Pons (tissue), 1 donor: ENCODE measurements around the gene SMAD7.
"Not testable (repeated sequence)": the region's sequence is repeated elsewhere in the genome, so short reads cannot be mapped to it uniquely, and the experiment has no call there.

Source experiments
- DNase-seq: peaks from one replicate; pipeline ENCODE4 v3.0.0-alpha.2; 2016; ENCODE audit warnings: low spot score

The SMAD7 gene

DNA sequence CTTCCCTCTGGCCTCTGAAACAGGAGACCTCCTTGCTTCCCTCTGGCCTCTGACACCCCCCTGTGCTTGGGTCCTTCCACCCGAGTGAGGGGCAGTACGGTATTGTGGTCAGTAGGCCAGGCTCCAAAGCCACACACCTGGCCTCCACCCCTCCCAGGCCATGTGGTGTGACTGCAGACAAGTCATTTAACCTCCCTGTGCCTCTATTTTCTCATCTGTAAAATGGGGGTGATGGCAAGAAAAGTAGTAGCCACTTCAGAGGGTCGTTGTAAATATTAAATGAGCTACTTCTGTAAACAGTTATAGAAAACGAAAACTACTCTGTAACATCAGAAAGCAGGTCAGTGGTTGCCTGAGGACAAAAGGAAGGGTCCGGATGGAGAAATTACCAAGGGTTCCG lies 74.2 kb downstream of the SMAD7 start:
- no peak for DNase-seq

DNA sequence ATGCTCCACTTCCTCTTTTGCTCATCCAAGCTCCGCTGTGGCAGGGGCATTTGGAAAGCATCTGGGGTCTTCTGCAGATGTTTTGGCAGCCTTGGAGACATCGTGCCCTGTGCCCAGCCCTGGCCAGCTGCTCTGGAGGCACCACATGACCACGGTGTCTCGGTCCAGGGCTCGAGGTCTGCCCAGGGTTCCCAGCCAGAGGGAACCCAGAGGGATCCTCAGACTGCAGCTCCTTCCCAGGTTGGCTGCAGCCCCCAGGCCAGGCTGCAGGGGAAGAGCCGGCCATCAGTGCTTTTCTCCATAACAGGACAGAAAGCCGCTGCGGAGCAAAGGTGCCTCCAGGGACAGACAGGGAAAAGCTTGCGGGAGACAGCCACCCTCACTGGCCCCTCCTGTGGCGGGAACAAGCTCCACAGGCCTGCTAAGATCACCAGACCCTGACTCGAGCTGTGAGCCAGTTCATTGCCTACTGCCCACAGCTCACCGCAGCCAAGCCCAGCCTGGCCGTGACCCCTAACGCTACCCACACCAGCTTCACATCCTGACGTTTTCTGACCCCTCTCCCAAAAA lies 74.7 kb downstream of the SMAD7 start:
- no peak for DNase-seq

DNA sequence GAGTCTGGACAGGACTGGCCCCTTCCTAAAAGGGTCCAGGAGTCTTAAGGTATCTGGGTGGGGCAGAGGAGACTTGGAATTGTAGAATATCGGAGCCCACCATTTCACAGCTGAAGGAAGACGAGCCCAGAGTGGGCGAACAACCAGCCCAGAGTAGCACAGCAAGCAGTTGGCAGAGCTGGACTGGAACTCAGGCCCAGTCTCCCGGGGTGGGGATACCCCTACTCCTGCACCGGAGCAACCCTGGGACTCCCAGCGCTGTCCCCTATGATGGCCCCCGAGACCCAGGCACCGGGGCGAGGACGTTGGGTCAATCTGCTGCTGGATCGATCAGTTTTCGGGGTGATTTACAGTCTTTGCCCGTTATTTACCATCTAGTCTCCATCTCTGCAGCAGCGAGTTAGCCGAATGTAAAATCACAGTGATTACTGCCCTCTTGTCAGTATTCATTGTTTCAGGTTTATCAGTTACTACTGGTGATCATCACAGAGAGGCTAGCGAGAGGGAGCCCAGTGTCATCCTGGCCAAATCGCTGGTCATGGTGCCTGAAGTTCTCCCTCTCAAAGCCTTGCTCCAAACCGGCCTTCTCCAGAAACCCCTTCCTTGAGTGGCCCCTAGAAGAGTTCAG lies 75.3 kb downstream of the SMAD7 start:
- no peak for DNase-seq

DNA sequence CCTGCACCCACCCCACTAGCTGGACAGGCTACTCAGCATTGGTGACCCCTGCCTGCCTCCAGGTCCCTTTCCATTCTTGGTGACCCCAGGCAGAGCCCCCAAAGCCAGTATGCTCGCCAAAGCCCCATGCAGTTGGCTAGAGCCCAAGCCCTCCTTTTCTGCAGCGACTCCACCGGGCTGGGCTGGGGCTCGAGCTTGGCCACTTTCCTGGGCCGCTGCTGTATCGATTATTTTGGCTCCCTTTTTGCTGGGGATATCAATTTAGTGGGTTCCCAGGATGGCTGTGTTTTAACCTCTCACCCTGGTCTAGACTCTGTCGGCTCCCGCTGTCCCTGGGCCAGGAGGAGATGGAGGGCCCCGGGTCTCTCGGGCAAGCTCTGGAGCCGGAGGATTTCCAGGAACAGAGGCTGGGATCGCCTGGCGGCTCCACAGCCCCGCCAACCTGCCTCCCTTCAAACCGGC lies 76.0 kb downstream of the SMAD7 start:
- DNase-seq, result no peak

DNA sequence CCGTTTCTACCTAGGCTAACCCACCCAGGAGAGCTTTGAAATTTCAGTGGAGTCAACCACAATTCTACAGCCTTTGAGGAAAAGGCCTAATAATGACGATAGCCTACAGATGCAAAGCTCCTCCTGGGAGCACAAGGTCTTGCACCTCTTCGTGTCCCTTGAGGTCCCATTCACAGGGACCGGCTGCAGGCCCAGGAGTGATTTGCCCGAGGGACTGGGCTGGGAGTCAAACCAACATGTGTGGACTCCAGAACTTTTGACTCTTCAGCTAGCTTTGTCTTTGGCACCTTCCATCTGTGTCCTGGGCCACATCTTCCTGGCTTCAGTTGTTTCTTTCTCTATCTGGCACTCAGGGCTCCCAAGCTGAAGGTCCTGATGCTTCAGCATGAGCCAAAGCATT lies 76.5 kb downstream of the SMAD7 start:
- no peak for DNase-seq

DNA sequence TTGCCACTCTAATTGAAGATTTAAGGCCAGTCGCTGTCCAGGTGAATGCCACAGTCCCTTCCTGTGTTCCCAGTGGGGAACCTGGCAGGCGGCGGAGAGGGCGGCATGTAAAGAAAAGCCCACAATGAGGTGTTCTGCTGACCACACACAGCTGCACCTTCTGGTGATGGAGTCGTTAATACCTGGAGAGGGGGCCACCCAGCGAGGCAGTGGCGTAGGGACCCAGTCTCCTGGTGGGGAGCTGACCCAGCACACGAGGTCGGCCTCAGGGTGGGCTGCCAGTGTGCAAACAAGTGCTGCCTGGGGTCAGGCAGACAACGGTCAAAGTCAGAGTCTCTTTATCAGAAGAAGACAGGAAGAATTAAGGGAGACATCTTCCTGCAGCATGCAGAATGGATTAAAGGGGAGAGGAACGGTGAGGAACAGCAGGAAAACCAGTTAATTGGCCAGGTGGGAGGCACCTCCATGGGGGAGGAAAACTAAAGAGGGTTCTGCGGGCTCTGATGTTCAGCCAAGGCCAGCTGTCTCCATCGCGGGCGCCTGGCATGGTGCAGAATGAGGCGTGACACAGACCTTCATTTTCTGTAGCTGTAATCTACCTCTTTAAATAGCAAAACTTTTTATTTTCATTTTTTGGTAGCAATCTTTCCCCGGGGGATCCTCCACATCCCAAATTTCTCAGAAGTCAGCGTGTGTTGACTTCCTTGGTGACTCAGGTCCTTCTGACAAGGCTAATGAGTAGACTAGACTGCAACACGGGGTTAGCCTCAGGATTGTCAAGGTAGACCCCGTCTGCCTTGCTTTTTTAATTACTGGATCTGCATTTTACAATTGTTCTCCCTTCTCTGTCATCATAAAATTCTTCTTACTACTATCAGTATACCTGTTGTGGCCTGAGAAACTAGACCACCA lies 78.3 kb downstream of the SMAD7 start:
- no peak for DNase-seq

DNA sequence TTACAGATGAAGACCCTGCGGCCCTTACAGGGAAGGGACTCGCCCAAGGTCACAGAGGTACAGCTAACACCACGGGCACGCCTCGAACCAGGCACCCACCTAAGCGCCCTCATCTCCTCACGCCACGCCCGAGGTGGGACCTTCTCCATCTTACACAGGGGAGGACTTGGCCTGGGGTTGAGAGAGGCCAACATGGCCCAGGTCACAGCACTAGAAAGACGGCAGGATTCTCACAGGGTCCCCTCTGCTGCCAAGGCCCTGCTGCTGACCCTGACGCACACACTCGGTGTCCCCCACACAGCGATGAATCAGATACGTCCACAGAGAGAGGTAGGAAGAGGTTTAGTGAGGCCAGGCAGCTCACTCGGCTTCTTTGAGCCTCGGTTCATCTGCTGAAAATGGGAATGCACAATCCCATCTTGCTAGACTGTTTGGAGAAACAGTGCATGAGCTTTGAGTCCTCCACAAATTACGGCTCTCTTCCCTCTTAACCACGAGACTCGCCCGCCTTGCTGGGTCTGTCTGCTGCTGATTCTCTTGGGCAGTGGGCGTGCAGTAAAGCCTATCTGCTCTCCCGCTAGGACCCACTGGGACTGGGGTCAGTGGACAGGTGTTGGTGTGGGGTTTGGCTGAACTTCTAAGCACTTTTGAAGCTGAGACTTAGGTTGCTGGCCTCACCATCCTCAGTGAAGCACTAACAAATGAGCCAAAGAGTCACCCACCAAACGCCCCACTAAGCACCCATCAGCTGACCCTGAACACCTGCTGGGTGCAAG lies 79.2 kb downstream of the SMAD7 start:
- no peak for DNase-seq

DNA sequence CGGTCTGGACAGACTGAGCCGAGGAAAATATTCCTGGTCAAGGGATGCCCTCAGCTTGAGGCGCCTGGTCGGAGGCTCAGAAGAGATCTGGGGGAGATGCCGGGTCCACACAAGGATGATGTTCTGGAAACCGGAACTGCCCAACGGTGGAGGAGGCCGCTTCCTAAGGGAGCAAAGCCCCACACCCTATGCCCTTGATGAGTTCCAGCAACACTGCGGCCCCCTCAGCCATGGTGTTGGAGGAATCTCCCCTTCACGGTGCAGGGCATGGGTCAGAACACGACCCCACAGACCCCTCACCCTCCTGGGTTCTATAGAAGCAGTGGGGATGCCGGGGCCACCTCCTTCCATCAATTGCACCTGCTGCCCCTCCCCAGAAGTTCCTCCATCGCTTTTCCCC lies 79.8 kb downstream of the SMAD7 start:
- DNase-seq, result not testable (repeated sequence)
